Muscle of leg (tissue), 11 donors: Measurements from ENCODE around the gene IMP4. TPM values are rescaled to one million over a fixed set of nuclear protein-coding genes. Genes with fewer than 3 reads are reported as not detected.

Experiments
- DNase-seq: peaks from one replicate; pipeline ENCODE4 v3.0.0; 2013
- H3K27ac ChIP-seq: one replicate; pipeline ENCODE4 v1.5.1; 2013; ENCODE audit warnings: mild to moderate bottlenecking, low read length, control low read depth
- H3K27me3 ChIP-seq: one replicate; pipeline ENCODE4 v1.6.1; 2013; ENCODE audit warnings: low read length; ENCODE audit not compliant: control insufficient read depth, insufficient read depth
- H3K36me3 ChIP-seq: one replicate; pipeline ENCODE4 v1.6.1; 2013; ENCODE audit warnings: low read length; ENCODE audit not compliant: control insufficient read depth, insufficient read depth
- H3K4me1 ChIP-seq: one replicate; pipeline ENCODE4 v1.6.1; 2013; ENCODE audit warnings: low read length; ENCODE audit not compliant: control insufficient read depth, insufficient read depth
- H3K4me3 ChIP-seq: one replicate; pipeline ENCODE4 v1.5.1; 2013; ENCODE audit warnings: low read length, control low read depth
- H3K9me3 ChIP-seq: replicated peaks from 2 replicates; pipeline ENCODE4 v1.6.1; 2013; ENCODE audit warnings: low read depth, low read length; ENCODE audit not compliant: control insufficient read depth
- WGBS: methylation state at CpG from one replicate; pipeline ENCODE4 v1.1.5; 2013; ENCODE audit warnings: missing lambda C conversion rate; ENCODE audit not compliant: insufficient coverage; 5-methylcytosine and 5-hydroxymethylcytosine counted together
- polyA plus RNA-seq, 8 donors: library from polyadenylated mRNA; unstranded; fragments of 120-200 nt; gene quantifications; one replicate each; pipeline versions ENCODE4 v1.2.1 to v1.2.3, GENCODE V29; 2013; ENCODE audit warnings: inconsistent platforms in 1 of 8, low replicate concordance in 1 of 8; ENCODE audit not compliant: insufficient read length in 8 of 8, insufficient read depth in 1 of 8
- total RNA-seq: library from RNA; stranded (reverse); fragments of 120-200 nt; gene quantifications from one replicate; pipeline ENCODE4 v1.2.4, GENCODE V29; 2013

The IMP4 gene
- total and polyA plus RNA-seq, 9 donors: 38.0 to 45.8 (median 44.1) TPM

GRCh38 chr2:130335226-130335625 is 7.5 kb upstream of the IMP4 start:
- Histone ChIP-seq H3K36me3 (peaks cover 10% of the 10 kb centered on the region), H3K9me3 (no peaks in the 10 kb centered on the region), H3K27ac (no peak overlapping the region), H3K27me3 (peaks cover 11% of the 10 kb centered on the region), H3K4me3 (no peak overlapping the region), H3K4me1 (peaks cover 32% of the 10 kb centered on the region)
- no peak for DNase-seq

DNA sequence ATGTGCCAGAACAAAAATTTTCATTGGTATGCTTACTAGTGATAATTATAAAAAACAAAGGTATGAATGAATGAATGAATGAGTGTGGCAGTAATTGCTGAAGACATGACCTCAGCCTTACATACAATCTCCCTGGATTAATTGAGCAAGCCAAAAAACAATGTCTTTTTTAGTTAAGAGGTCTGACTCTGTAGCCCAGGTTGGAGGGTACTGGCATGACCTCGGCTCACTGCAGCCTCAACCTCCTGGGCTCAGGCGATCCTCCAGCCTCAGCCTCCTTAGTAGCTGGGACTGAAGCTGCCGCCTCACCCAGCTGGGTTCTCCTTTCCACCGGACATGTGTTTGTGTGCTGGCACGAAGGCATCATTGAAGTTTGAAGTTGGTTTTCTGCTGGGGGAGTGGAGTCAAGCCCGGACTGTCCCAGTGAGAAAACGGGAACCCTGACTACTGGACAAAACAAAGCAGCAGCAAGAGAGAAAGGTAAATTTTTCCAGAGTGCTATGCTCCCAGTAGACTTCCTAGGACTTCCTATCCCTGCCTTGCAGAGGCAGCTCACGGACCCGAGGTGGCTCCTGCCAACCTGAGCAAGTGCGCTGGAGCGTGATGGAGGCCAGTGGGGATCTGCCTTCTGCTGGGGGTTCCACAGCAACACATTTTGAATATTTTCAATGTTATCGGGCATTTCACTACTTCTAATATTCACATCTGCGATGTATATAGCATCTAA is 6.4 kb upstream of the IMP4 start:
- no peak for DNase-seq
- peaks cover 9% of the 10 kb centered on the region for H3K27me3 ChIP-seq
- H3K4me1 ChIP-seq: peaks cover 41% of the 10 kb centered on the region
- peaks cover 19% of the 10 kb centered on the region for H3K36me3 ChIP-seq
- H3K4me3 ChIP-seq: no peak overlapping the region
- 71% methylated on average over 8 of the region's 13 CpGs for WGBS
- no peaks in the 10 kb centered on the region for H3K9me3 ChIP-seq
- H3K27ac ChIP-seq: peak overlapping the region; percentile 31

DNA sequence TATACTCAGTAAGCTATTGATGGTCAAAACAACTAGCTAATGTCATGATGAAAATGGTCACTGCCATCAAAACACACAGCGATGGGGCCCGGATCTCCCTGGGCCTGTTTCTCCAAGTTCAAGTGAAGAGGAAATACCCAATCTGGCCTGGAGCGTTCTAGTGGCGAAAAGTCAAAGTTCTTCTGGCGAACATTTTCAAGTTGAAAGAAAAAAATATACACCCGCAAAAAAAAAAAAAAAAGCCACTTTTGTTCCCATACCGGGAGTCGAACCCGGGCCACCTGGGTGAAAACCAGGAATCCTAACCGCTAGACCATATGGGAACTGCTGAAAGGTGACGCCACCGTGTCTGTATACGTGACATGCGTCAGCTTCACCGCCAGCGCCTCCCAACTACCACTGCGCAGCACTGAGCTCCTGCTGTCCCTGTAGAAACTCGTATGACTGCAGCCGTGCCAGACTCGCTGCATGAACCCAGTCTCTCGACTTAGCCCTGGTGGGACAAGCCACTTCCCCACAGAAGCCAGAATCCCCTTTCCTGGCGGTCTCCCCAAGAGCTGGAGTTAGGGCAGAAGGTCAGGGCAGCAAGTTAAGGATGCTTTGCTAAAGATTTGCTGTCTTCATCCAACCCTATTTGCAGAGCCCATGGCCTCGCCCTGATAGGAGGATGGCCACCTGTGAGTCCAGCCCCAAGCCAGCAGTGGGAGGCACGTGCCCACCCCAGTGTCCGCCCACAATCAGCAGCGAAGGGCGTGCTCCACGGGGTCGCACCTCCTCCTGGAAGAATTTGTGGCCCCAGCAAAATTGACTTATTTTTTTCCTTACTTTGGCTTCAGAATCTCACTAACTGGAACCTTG is 5.6 kb upstream of the IMP4 start:
- peaks cover 19% of the 10 kb centered on the region for H3K36me3 ChIP-seq
- WGBS: 2% methylated on average over 24 of the region's 29 CpGs
- H3K4me3 ChIP-seq: peak overlapping the region; percentile 46
- peaks cover 3% of the 10 kb centered on the region for H3K27me3 ChIP-seq
- peaks cover 43% of the 10 kb centered on the region for H3K4me1 ChIP-seq
- H3K9me3 ChIP-seq: no peaks in the 10 kb centered on the region
- peak overlapping the region; percentile 72 for H3K27ac ChIP-seq
- DNase-seq: peak; percentile 91

DNA sequence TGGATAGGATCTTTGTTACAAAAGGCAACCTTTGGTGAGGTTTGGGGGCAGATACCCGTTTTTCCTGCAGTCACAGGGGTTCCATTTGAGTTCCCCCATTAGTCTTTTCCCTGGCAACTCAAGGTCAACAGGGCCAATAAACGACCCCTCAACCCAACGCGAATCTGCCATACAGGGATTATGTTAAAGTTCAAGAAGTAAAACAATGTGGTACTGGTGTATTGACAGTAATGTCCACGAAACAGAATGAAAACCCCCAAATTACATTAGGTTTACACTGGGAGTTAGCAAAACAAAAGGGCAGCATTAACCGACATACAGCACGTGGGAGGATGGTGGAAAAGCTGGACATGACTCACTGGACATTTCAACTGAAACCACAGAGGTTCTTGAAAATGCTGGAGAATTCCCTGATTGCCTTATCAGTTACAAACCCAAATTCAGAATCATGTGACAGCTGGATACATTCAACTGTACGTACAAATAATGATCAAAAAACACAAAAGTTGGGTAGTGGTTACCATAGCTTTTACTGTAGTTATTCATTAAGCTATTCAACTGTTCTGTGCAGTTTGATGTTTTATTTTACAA is 4.9 kb upstream of the IMP4 start:
- Histone ChIP-seq H3K4me3 (peak overlapping the region; percentile 46), H3K27ac (peak overlapping the region; percentile 72)

DNA sequence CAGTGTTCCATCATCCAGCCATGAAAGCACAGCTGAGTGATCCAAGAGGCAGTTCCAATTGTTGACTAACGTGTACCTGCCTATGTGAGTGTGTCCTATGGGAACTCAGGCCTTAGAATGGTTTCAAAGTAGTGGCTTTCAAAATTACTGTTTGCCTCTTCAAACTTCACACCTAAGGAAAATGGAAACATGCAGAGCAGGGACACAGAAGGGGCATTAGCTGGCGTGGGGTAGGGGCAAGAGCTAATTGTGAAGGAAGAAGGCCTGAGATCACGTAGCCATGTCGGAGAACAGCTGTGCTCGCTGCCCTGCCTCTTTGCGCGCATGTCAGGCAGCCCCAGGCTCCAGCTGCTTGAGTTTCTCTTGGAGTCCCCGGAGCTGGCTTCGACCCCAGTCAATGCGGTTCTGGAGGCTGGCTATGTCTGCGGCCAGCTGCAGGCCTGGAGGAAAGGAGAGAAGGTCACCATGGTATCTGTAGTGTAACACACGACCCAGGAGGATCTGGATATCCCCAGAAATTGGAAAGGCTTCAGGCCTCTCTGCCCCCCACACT is 3.8 kb upstream of the IMP4 start:
- Histone ChIP-seq H3K36me3 (peaks cover 19% of the 10 kb centered on the region), H3K9me3 (no peaks in the 10 kb centered on the region), H3K4me1 (peaks cover 49% of the 10 kb centered on the region), H3K27me3 (no peaks in the 10 kb centered on the region), H3K27ac (peak overlapping the region; percentile 75), H3K4me3 (no peak overlapping the region)
- 84% methylated on average over 9 of the region's 12 CpGs for WGBS
- peak; percentile 73 for DNase-seq

More for the DNA sequence above, 4.9 kb upstream of the IMP4 start:
- Histone ChIP-seq H3K9me3 (no peaks in the 10 kb centered on the region), H3K27me3 (no peaks in the 10 kb centered on the region), H3K4me1 (peaks cover 40% of the 10 kb centered on the region), H3K36me3 (peaks cover 19% of the 10 kb centered on the region)
- no peak for DNase-seq
- no CpG with 5 or more reads among the region's 8 CpGs for WGBS

DNA sequence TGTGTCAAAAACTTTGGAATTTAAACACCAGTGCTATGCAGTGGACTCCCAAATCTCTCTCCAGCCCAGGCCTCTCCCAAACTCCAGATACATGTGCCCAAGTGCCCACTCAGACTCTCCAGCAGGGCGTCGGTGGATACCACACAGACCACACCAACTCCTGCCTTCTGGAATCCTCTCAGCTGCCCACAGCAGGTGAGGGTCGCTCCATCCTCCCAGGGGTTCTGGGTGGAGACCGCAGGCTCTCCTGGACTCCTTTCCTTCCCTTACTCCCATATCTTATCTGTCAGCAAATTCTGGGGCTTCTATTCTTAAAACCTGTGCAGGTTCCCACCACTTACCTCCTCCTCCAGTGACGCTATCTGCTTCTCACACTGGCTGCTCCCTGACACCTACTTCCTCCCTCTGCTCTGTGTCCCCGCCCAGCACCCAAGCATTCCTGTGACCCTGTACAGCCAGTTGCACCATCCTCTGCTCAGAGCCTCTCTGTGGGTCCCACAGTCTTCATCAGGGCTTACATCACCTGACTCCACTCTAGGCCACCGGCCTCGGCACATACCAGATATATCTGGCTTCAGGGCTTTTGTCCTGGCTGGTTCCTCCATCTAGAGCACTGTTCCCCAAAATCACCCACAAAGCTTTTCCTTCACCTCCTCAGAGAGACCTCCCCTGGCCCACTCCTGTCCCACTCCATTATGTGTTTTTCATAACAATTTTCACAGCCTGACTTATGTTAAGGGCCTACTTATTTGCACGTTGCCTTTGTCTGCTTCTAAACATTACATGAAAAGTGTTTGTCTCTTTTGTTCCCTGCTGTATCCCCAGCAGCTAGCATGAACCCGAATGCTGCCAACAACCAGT is 2.6 kb upstream of the IMP4 start:
- Histone ChIP-seq H3K27me3 (no peaks in the 10 kb centered on the region), H3K4me3 (no peak overlapping the region), H3K4me1 (peaks cover 50% of the 10 kb centered on the region), H3K9me3 (no peaks in the 10 kb centered on the region), H3K36me3 (peaks cover 28% of the 10 kb centered on the region), H3K27ac (peak overlapping the region; percentile 39)
- DNase-seq: no peak
- WGBS: 98% methylated on average over 6 of the region's 10 CpGs

GRCh38 chr2:130341562-130342019 is 1.1 kb upstream of the IMP4 start:
- H3K9me3 ChIP-seq: no peaks in the 10 kb centered on the region
- no peak for DNase-seq
- peak overlapping the region; percentile 97 for H3K27ac ChIP-seq
- peaks cover 42% of the 10 kb centered on the region for H3K36me3 ChIP-seq
- H3K27me3 ChIP-seq: no peaks in the 10 kb centered on the region
- peak overlapping the region; percentile 77 for H3K4me3 ChIP-seq
- H3K4me1 ChIP-seq: peaks cover 49% of the 10 kb centered on the region
- WGBS: under 1% methylated on average over 16 of the region's 24 CpGs

- no peaks in the 10 kb centered on the region for H3K9me3 ChIP-seq
- DNase-seq: peak; percentile 98
- H3K36me3 ChIP-seq: peaks cover 46% of the 10 kb centered on the region
- peaks cover 46% of the 10 kb centered on the region for H3K4me1 ChIP-seq
- peak overlapping the region; percentile 97 for H3K27ac ChIP-seq
- WGBS: 0% methylated on average over 23 of the region's 24 CpGs
- H3K4me3 ChIP-seq: peak overlapping the region; percentile 77
- no peaks in the 10 kb centered on the region for H3K27me3 ChIP-seq
These were observed 621 bp upstream of the IMP4 start for GRCh38 chr2:130342020-130342532.

GRCh38 chr2:130344578-130344977 is 1.9 kb downstream of the IMP4 start:
- H3K4me3 ChIP-seq: no peak overlapping the region
- DNase-seq: no peak
- H3K4me1 ChIP-seq: peaks cover 28% of the 10 kb centered on the region
- peaks cover 48% of the 10 kb centered on the region for H3K36me3 ChIP-seq
- H3K27me3 ChIP-seq: no peaks in the 10 kb centered on the region
- WGBS: no CpG with 5 or more reads among the region's 4 CpGs
- no peaks in the 10 kb centered on the region for H3K9me3 ChIP-seq
- no peak overlapping the region for H3K27ac ChIP-seq
